Activated gamma-delta T cell treated with Interleukin-2 at 50 U/mL for 16 hours (primary cell): Measurements from ENCODE around the gene SMC1B.
"Not testable (repeated sequence)": the region's sequence is repeated elsewhere in the genome, so short reads cannot be mapped to it uniquely, and the experiment has no call there.

ENCODE experiments used
- DNase-seq: peaks from one replicate; pipeline ENCODE4 v3.0.0-alpha.2; 2020

The SMC1B gene

DNA sequence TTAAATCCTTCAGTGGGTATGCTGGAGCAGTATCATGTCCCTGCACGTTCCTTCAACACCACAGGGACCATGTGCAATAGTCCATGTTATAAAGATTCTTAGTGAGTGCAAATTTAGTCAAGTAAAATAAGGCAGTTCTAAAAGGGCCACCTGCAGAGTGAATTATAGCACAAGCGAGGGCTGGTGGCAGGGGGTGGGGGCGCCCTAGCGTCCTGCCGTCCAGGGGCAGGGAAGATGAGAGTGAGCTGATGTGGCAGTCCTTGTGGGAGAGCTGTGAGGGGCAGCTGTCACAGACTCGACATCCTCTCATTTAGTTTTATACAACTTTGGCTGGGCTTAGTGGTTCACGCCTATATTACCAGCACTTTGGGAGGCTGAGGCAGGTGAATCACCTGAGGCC lies 74.6 kb downstream of the SMC1B start:
- no peak for DNase-seq

DNA sequence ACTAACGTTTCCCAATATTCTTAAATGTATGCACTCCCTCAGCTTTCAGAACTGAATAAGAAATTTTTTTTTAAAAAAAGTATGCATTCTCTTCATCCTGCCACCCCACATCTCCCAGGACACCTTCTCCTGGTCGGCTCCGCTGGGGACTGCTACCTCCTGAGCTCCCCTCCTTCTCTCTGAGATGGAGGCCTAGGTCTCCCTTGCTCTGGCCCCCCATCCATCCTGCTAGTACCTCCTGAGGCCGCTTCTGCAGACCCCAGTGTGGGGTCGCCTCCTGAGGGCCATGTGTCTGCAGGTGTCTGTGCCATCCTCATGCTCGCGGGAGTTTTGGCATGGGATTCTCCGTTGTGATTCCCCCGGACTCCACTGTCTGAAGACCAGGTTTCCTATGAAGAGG lies 75.9 kb downstream of the SMC1B start:
- no peak for DNase-seq

DNA sequence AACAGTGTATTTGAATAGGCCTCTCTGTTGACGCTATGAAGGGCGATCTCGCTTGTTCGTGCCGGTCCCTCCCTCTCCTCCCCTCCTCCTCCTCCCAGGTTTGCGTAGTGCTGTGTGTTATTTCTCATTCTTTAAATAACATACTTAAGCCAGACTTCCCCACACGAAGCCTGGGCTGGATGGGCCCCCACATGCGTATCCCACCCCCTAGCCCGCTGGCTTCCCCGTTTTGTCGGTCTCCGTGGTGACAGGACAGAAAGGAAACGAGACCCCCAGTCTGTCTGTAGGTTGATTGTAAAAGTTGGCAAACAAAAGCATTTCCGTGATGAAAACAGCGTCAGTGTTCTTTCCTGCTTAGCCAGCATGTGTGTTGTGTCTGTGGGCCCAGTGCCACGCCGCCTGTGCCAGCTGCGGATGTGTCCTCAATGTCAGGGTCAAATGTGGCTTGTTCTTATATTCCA lies 76.4 kb downstream of the SMC1B start:
- DNase-seq, result no peak

- DNase-seq, result no peak
Measured at GRCh38 chr22:45335854-45336522, 77.4 kb downstream of the SMC1B start.

- no peak for DNase-seq
Measured at GRCh38 chr22:45335021-45335818, 78.2 kb downstream of the SMC1B start.

DNA sequence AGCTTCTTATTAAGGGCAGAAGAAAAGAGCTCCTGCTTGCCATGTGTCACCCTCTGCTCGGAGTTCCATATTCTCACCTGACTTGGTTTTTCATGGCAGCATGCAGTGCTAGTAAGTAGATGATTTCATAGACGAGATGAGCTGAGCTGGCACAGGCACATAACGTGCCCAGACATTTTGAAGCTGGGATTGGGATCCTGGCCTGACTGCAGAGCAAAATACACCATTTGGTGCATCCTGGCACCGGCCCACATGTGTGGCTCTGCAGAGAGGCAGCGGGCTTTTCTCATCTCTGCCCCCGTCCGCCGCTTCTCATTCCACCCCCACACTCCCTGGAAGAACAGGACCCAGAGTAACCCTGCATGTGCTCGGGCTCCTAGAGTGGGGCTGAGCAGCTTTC lies 78.9 kb downstream of the SMC1B start:
- no peak for DNase-seq

GRCh38 chr22:45334068-45334467 lies 79.3 kb downstream of the SMC1B start:
- no peak for DNase-seq

- no peak for DNase-seq
Measured at GRCh38 chr22:45332001-45332400, 81.4 kb downstream of the SMC1B start.

- DNase-seq, result no peak
Measured at GRCh38 chr22:45331486-45331885, 81.9 kb downstream of the SMC1B start.

DNA sequence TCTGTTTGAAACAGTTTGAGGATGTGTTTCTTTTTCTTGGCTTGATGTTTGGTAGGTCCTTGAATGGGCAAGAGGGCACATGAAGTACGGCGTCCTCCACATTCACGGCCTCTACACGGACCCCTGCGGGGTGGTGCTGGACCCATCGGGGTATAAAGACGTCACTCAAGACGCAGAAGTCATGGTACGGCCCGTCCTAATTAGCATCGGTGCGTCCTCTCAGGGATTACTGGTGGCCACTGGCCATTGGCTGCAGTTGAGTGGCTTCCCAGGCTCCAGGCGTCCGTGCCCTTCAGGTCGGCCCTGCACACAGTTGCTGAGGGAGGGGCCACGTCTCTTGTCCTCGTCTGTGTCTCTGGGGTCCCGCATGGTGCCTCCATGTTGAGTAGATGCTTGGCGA lies 82.9 kb downstream of the SMC1B start:
- no peak for DNase-seq

- DNase-seq, result no peak
Measured at GRCh38 chr22:45329530-45329936, 83.9 kb downstream of the SMC1B start.

DNA sequence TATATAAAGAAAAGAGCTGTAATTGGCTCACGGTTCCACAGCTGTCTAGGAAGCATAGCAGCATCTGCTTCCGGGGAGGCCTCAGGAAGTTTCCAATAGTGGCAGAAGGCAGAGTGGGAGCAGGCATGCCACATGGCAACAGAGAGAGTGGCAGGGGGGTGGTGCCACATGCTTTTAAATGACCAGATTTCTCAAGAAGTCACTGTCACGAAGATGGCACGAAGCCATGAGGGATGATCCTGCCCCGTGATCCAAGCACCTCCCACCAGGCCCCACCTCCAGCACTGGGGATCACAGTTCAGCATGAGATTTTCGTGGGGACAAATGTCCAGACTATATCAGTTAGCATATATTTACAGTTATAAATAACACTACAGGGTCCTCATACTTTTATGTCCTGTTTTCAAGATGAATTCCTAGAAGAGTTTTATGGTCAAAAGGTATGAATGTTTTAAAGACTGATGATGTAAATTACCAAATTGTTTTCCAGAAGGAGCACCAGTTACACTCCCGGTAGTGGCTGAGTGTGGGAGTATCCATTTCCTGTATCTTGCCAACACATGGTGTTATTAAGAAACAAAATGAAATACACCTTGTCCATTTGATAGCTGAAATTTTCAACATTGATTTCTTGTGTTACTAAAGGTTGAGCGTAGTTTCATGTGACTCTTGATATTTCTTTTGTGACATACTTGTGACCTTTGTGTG lies 84.4 kb downstream of the SMC1B start:
- DNase-seq, result no peak

GRCh38 chr22:45328261-45328660 lies 85.1 kb downstream of the SMC1B start:
- DNase-seq, result not testable (repeated sequence)

DNA sequence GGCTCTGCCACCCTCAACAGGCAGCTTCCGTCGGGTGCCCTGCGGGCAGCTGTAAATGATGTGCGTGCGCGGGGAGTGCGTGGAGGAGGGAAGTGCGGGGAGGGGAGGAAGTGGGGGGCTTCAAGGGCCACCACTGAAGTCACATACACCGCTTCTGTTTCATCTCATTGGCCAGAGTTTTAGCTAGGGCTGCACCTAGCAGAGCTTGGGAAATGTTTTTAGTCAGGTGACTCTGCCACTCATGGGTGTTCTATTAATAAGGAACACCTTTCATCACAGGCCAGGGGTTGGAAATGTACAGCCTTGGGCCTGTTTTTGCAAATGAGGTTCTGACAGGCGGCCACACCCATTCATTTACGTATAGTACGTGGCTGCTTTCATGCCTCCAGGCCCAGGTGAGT lies 89.1 kb downstream of the SMC1B start:
- no peak for DNase-seq

DNA sequence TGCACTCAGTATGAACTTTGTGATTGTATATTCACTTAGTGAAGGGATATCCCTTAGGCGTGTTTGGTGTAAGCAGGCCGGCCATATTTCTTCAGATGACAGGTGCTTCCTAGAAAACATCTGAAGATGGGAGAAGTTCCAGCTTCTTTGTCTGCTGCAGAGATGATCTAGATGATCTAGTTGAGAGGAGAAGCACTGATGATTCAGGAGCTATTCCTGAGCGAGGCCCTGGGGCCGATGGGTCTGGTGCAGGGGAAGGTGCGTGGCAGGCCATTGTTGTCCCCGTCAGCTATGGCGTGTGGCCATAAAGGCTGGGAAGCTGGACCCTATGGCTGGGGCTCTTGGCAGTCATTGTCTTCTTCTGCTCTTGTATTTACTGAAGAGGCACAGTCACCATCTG lies 89.7 kb downstream of the SMC1B start:
- no peak for DNase-seq

DNA sequence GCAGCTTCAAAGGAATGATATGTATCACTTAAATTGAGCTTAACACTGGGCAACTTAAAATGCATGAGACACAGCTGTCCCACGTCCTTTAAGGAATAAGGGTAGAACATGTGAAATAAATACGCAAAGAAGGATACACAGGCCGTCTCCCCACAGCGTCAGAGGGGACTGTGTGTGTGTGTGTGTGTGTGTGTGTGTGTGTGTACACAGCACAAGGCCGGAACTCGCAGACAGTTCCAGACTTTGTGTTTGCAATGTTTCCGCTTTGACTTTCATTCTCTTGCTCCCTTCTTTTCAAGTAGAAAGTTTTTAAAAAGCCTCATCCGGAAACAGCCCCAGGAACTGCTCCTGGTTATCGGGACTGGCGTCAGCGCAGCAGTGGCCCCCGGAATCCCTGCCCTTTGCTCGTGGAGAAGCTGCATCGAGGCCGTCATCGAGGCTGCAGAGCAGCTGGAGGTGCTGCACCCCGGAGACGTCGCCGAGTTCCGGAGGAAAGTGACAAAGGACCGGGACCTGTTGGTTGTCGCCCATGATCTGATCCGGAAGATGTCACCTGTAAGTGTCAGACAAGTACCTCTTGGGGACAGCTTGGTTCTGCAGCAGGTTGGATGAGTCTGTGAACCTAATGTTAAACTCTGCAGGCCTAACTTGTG lies 90.4 kb downstream of the SMC1B start:
- DNase-seq, result no peak

GRCh38 chr22:45321827-45322226 lies 91.6 kb downstream of the SMC1B start:
- DNase-seq, result no peak

GRCh38 chr22:45320357-45320976 lies 92.9 kb downstream of the SMC1B start:
- no peak for DNase-seq

- DNase-seq, result no peak
Measured at GRCh38 chr22:45319324-45319685, 94.1 kb downstream of the SMC1B start.

DNA sequence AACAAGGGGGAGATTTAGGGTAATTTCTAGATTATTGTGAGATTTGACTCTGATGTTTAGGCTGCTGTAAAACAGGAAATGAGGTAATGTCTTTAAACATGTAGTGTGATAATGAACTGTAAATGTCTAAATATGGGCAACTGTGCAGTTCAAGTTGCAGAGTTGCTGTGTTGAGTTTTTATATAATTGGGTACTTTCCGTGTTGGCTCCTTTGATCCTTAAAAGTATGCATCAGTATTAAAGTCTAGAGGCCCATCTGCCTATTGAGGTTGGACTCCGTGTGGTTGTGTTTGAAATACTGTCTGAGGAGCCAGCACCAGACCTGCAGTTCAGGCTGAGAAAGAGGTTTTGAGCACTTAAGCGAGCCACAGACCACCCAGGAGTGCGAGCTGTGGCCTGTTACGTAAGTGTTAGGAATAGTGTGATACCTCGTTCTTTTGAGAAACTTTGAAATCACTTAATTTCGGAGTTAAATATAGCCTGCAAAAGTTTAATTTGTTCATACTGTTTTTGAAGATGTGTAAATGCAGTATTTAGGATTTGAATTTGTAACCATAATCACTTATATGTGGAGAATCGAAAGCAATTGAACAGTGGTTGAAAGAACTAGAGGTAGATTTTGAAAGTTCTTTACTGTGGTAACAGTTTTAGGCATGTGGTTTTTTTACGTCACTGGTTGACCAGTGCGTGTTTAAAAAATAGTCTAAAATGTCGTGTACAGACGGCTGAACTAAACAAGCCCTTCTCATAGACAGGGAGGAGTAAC lies 94.7 kb downstream of the SMC1B start:
- DNase-seq, result peak; percentile 52

DNA sequence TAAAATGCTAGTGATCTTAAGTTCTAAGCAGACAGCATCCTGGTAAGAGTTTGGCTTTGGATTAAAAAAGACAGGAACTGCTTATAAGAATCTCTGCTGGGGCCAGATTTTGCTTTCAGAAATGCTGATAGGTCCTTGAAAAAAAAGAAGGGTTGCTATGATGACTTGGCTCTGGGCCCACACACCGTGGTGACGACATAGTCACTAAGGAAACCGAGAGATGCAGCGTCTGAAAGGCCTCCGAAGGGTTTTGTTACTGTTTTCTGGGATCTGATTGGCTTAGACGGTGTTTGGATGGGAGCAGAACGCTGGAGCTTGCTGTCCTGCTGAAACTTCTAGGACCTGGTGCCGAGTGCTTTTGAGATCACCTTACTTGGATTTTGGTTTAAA lies 95.2 kb downstream of the SMC1B start:
- DNase-seq, result peak; percentile 86

GRCh38 chr22:45317551-45318167 lies 95.7 kb downstream of the SMC1B start:
- no peak for DNase-seq
